Sigmoid colon (tissue), 4 donors: ENCODE results near the gene EGLN3.

Experiments used
- EP300 ChIP-seq, 4 donors: sonication (generic); formaldehyde crosslinking; IDR thresholded peaks; one replicate each; pipeline ENCODE4 v1.6.1; 2017; ENCODE audit warnings: antibody characterized with exemption in 4 of 4
- POLR2A ChIP-seq, 2 donors: fragments of 450-650 bp; IDR thresholded peaks; one replicate each; pipeline ENCODE4 v1.6.1; 2016; ENCODE audit warnings: antibody characterized with exemption in 2 of 2, mild to moderate bottlenecking in 2 of 2, moderate library complexity in 2 of 2
- POLR2AphosphoS5 ChIP-seq, 4 donors: sonication (generic); formaldehyde crosslinking; IDR thresholded peaks; one replicate each; pipeline ENCODE4 v1.6.1; 2017; ENCODE audit warnings: antibody characterized with exemption in 4 of 4
- TF ChIP-seq, protein P1 (sequence below), 4 experiments: fragments of 450-650 bp in 3 of 4; fragments of 200-600 bp in 1 of 4; IDR thresholded peaks; one replicate each; pipeline ENCODE4 v1.5.1; 2016 to 2019; ENCODE audit warnings: antibody characterized with exemption in 4 of 4, mild to moderate bottlenecking in 3 of 4, moderate library complexity in 2 of 4

DNA sequence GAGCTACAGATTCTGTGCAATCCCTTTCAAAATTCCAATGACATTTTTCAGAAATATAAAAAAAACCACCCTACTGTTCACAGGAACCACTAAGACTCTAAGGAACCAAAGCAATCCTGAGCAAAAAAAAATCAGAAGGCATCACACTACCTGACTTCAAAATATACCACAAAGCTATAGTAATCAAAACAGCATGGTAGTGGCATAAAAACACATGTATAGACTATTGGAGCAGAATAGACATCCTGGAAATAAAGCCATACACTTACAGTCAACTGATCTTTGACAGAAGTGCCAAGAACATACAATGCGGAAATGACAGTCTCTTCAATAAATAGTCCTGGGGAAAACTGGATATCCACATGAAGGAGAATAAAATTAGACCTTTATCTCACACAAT, 56.5 kb downstream of the EGLN3 start:
- TF ChIP-seq, protein P1, sequence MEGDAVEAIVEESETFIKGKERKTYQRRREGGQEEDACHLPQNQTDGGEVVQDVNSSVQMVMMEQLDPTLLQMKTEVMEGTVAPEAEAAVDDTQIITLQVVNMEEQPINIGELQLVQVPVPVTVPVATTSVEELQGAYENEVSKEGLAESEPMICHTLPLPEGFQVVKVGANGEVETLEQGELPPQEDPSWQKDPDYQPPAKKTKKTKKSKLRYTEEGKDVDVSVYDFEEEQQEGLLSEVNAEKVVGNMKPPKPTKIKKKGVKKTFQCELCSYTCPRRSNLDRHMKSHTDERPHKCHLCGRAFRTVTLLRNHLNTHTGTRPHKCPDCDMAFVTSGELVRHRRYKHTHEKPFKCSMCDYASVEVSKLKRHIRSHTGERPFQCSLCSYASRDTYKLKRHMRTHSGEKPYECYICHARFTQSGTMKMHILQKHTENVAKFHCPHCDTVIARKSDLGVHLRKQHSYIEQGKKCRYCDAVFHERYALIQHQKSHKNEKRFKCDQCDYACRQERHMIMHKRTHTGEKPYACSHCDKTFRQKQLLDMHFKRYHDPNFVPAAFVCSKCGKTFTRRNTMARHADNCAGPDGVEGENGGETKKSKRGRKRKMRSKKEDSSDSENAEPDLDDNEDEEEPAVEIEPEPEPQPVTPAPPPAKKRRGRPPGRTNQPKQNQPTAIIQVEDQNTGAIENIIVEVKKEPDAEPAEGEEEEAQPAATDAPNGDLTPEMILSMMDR (IDR thresholded peaks at IDR 0.05): no peak
- TF ChIP-seq POLR2A (IDR thresholded peaks at IDR 0.05) (no peak), POLR2AphosphoS5 (IDR thresholded peaks at IDR 0.05) (no peak), EP300 (IDR thresholded peaks at IDR 0.05) (no peak)
